ENCODE results near the gene WDR13. TPM values are rescaled to one million over a fixed set of nuclear protein-coding genes. Genes with fewer than 3 reads are reported as not detected.
"Not testable (repeated sequence)": the region's sequence is repeated elsewhere in the genome, so short reads cannot be mapped to it uniquely, and the experiment has no call there.

The WDR13 gene
- 131 and 133 TPM in 2 replicates for total RNA-seq (2014; rRNA removed)
- polyA plus RNA-seq (2012): 161 TPM

DNA sequence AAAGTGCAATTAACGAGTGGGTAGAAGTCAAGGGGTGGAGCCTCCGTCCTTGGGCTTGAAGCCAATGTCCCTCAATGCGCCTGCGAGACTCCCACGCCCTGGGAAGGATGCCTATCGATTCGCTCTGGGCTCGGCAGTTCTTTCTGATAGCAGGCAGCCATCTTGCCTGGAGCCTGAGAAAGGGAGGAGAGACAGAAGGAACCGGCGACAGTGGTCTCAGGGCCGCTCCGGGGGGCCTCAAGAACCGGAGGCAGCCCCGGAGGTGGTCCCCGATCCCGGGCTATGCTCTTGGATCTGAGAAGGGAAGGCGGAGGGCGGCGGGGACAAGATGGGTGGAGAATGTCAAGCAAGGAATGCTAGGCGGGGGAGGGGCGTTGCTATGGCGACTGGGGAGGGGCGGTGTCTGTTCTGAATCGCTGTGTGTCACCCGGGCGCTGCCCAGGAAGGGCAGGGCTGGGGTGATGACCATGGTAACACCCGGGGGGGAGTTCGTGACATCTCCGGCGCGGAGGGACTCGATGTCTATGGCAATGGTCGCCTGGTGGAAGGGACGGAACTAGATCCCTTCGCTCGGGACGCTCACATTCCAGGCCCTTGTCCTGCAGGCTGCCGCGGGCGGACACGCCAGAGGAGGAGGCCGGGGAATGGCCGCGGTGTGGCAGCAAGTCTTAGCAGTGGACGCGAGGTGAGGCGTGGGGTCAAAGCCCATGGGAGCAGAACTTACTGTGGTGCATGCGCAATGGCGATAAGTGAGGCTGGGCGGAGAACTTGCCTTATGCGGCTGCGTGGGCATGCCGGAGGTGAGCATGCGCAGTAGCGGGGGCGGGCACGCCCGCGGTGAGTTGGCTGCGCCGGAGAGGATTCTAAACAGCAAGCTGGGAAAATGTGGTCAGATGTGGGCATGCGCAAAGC, at the start of gene WDR13:
TSS of gene WDR13 (plus strand) at position 140 of the 912 bp plus-strand sequence. CDS start at position 645, 505 bp downstream.
- DNase-seq (ENCODE audit: low read depth): peak; percentile 92

- DNase-seq (ENCODE audit: low read depth): no peak
Measured at GRCh38 chrX:48548871-48549270, 48.4 kb upstream of the WDR13 start.

DNA sequence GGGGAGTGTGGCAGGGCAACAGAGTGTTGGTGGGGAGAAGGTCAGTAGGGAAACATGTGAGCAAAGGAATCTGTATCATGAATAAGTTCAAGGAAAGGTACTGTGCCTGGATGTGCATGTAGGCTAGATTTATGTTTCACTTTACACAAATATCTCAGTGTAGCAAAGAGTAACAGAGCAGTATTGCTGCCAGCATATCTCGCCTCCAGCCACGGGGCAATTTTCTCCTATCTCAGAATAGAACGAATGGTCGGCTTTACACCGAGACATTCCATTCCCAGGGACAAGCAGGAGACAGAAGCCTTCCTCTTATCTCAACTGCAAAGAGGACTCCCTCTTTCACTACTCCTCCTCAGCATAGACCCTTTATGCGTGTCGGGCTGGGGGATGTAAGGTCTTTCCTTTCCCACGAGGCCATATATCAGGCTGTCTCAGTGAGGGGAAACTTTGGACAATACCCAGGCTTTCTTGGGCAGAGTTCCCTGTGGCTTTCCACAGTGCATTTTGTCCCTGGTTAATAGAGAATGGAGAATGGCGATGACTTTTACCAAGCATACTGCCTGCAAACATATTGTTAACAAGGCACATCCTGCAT, 41.5 kb upstream of the WDR13 start:
- not testable (repeated sequence) for DNase-seq (ENCODE audit: low read depth)

DNA sequence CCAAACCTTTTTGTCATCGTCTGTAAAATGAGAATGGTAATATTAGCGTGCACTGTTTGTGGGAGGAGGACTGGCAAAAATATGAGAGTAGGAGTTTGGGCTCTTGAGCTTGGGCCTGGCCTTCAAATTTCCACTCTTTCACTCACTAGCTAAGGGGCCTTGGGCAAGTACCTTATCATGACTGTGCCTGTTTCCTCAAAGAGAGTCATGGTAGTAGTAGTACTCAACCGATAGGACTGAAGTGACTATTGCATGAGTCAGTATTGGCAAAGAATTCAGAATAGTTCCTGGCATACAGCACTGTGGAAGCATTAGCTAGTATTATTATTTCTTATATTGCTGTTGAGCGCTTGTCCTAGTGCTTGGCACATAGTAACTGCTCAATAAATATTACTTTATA, 39.0 kb upstream of the WDR13 start:
- DNase-seq (ENCODE audit: low read depth): peak; percentile 77

GRCh38 chrX:48559636-48560035, 37.7 kb upstream of the WDR13 start:
- no peak for DNase-seq (ENCODE audit: low read depth)

GRCh38 chrX:48560056-48560455, 37.2 kb upstream of the WDR13 start:
- DNase-seq (ENCODE audit: low read depth): no peak

- DNase-seq (ENCODE audit: low read depth): no peak
Measured at GRCh38 chrX:48560681-48561080, 36.6 kb upstream of the WDR13 start.

GRCh38 chrX:48569958-48570357, 27.3 kb upstream of the WDR13 start:
- peak; percentile 47 for DNase-seq (ENCODE audit: low read depth)

DNA sequence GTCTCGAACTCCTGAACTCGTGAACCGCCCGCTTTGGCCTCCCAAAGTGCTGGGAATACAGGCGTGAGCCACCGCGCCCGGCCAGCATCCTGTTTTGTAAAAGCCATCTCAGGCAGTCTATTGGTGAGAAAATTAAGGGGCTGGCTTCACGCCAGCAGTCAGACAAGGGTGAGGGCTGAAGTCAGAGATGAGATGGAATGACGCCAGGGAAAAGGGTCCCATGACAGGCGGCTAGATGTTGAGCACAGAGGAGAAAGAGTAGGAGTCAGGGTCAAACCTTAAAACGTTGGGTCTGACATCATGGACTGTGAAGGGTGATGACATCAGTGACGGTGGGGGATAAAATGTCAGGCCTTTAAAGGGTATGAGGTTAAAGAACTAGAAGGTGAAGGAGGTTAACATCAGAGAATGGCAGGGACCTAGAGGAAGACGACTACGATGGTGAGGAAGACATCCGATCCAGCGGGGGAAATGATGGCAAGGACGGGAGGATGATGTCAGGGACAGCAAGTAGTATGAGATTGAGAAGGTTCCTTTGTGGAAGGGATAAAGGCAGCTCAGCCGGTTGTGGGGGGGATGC, 23.5 kb upstream of the WDR13 start:
- DNase-seq (ENCODE audit: low read depth): no peak

DNA sequence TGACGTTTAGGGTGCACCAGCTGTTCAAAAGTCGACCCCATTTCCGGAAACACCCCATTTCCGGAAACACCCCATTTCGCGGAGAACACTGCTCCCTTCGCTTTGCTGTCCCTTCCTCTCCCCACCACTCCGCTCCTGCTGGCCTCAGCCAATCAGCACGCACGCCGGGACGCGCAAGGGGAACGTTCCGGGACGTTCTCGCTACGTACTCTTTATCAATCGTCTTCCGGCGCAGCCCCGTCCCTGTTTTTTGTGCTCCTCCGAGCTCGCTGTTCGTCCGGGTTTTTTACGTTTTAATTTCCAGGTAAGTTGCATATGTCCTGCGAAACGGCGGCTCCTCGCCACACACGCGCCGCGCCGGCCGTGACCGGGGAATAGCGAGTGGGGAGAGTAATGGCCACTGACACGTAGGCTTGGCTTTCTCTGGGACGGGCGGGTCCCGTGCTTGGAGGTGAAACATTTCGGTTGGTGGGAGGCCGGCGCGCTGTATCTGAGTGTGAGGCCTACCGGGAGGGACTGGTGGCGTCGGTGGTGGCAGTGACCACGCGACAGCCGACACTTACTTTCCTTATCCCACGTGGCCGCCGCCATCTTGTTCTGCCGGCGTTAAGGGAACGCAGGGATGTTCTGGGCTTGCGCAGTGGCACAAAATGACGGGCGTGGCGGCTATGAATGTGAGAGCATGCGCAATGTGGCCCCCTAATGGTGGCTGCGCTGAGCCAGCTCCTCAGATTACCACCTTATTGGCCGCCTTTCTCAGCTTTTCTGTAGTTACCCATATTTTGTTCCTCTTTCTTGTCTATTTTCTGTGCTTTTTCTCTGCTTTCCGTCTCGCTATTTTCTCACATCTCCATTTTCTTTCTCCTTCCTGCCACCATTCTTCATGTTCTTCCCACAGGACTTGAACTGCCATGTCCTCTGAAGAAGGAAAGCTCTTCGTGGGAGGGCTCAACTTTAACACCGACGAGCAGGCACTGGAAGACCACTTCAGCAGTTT, 22.7 kb upstream of the WDR13 start, which contains the start of gene RBM3:
TSS of gene RBM3 (plus strand) at position 215 of the 997 bp plus-strand sequence. CDS start at position 912, 697 bp downstream.
- peak; percentile 92 for DNase-seq (ENCODE audit: low read depth)

- no peak for DNase-seq (ENCODE audit: low read depth)
Measured at GRCh38 chrX:48575642-48576041, 21.6 kb upstream of the WDR13 start.

DNA sequence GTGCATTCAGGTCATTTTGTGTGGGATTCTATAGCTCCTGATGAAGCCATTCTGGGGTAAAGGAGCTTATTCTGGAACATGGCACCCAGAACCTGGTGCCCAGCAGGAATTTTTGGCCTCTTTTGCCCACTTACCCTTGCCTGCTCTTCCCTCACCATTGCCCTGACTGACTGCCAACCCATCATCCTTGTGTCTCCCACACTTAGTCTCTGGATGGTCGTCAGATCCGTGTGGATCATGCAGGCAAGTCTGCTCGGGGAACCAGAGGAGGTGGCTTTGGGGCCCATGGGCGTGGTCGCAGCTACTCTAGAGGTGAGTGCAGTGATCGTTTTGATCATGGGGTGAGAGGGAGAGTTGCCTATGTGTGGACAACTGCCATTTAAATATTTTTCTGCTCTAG, 21.2 kb upstream of the WDR13 start:
- DNase-seq (ENCODE audit: low read depth): no peak

GRCh38 chrX:48578661-48579128, 18.6 kb upstream of the WDR13 start:
- DNase-seq (ENCODE audit: low read depth): no peak

GRCh38 chrX:48579259-48579658, 18.0 kb upstream of the WDR13 start:
- DNase-seq (ENCODE audit: low read depth): no peak

DNA sequence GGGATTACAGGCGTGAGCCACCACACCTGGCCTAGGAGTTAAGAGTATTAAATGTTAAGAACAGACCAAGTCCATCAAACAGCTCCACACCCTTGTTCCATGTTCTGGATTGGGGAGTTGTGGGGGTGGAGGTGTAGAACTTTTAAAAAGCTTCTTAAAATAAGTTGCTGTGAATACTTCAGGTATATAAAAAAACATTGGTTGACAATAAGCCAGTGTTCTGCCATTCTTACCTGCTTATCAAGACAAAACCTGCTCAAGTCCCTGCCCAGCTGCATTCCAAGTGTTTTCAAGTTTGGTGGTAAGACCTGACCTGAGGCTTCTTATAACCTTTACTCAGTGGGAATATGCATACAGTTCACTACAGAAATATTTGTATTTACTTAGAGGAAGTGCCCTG, 16.6 kb upstream of the WDR13 start:
- DNase-seq (ENCODE audit: low read depth): no peak

DNA sequence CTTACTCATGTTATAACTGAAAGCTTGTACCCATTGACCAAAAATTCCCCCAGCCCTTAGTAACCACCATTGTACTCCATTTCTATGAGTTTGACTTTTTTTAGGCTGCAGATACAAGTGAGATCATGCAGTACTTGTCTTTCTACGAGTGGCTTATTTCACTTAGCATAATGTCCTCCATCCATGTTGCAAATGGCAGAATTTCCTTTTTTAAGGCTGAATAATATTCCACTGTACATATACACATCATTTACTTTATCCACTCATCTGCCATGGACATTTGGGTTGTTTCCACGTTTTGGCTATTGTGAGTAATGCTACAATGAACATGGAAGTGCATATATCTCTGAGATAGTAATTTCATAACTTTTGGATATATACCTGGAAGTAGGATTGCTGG, 12.6 kb upstream of the WDR13 start:
- no peak for DNase-seq (ENCODE audit: low read depth)

DNA sequence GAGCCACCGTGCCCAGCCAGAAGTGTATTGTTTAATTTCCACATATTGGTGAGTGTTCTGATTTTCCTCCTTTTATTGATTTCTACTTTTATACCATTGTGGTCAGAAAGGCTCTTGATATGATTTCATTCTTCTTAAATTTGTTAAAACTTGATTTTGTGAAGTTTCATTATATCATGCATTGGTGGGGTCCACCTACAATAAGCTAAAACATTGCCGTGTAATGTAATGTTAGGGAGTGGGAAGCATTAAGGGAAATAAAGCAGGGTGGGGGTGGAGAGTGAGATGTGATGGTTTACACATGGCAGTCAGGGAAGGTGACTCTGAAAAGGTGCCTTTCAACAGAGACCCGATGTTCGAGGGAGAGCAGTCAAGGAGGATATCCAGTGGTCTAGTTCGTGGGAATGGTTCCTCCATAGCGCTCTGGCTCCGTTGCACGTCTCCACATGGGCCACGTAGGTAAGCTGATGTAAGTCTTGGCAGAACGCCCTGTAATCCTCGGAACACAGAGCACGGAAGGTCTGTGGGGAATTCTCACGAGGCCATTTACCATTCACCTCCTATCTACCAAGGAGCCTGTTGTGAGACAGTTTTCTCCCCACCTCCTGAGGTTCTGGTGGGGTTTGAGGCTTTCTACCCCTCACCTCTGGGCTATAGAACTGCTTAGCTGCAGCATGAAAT, 7.7 kb upstream of the WDR13 start:
- DNase-seq (ENCODE audit: low read depth): no peak

- DNase-seq (ENCODE audit: low read depth): peak; percentile 53
Measured at GRCh38 chrX:48590203-48591103, 6.8 kb upstream of the WDR13 start.

- peak; percentile 95 for DNase-seq (ENCODE audit: low read depth)
Measured at GRCh38 chrX:48591255-48591791, 6.0 kb upstream of the WDR13 start.
